Neural cell (in vitro differentiated cells): Measurements from ENCODE around the gene TTR.

ENCODE experiments used
- CTCF ChIP-seq: fragments of 450-650 bp; IDR thresholded peaks from 2 replicates; pipeline ENCODE4 v1.5.1; 2014; ENCODE audit warnings: antibody characterized with exemption, mild to moderate bottlenecking, moderate library complexity; ENCODE audit not compliant: poor library complexity, severe bottlenecking
- EP300 ChIP-seq: fragments of 450-650 bp; conservative IDR thresholded peaks from 2 replicates; pipeline ENCODE4 v1.6.1; 2014; ENCODE audit warnings: antibody characterized with exemption, mild to moderate bottlenecking, moderate library complexity; ENCODE audit not compliant: poor library complexity, severe bottlenecking
- EZH2 ChIP-seq: fragments of 200-600, 300-800 bp; shearing (Covaris generic), sonication (generic); IDR thresholded peaks from 2 replicates; pipeline ENCODE4 v1.6.1; 2014; ENCODE audit warnings: antibody characterized with exemption, low read length, borderline replicate concordance, mild to moderate bottlenecking; ENCODE audit not compliant: insufficient read depth, poor library complexity, severe bottlenecking
- POLR2AphosphoS5 ChIP-seq: IDR thresholded peaks from 2 replicates; pipeline ENCODE4 v1.6.1; 2012
- REST ChIP-seq: IDR thresholded peaks from 2 replicates; pipeline ENCODE4 v1.6.1; 2012; ENCODE audit warnings: borderline replicate concordance
- SMC3 ChIP-seq: fragments of 450-650 bp; conservative IDR thresholded peaks from 2 replicates; pipeline ENCODE4 v1.6.1; 2014; ENCODE audit warnings: antibody characterized with exemption, mild to moderate bottlenecking, moderate library complexity; ENCODE audit not compliant: poor library complexity
- TAF1 ChIP-seq: IDR thresholded peaks from 2 replicates; pipeline ENCODE4 v1.6.1; 2012; ENCODE audit warnings: low read depth

GRCh38 chr18:31579375-31579774 is 12.3 kb upstream of the TTR start:
- TF ChIP-seq EP300 (no peak), POLR2AphosphoS5 (no peak), EZH2 (no peak), CTCF (no peak), SMC3 (no peak), TAF1 (no peak), REST (no peak)
